ENCODE measurements around the gene CLPSL2.

- TF ChIP-seq CTCF (conservative IDR thresholded peaks at IDR 0.05) (no peak), ZFX (IDR thresholded peaks at IDR 0.05) (no peak)
These were observed 5.1 kb upstream of the CLPSL2 start for GRCh38 chr6:35771343-35771627.
